SK-N-SH treated with all-trans-retinoic acid at 6 μM for 48 hours (cell line): ENCODE measurements around the gene KCNIP1.

Experiments
- ATAC-seq: fragments of 200-7000 bp; cut with Tn5 transposase; 3 replicates; pipeline ENCODE4 v1.9.1; 2020; ENCODE audit warnings: mild to moderate bottlenecking, moderate library complexity
- ARNTL ChIP-seq: fragments of 450-650 bp; formaldehyde crosslinking; IDR thresholded peaks from 2 replicates; pipeline ENCODE4 v1.5.0; 2020; ENCODE audit warnings: low read depth, mild to moderate bottlenecking, moderate library complexity, borderline replicate concordance
- BACH2 ChIP-seq: fragments of 250-450 bp; sonication (Bioruptor Pico); IDR thresholded peaks from 2 replicates; pipeline ENCODE4 v1.9.0; 2021; ENCODE audit warnings: mild to moderate bottlenecking, borderline replicate concordance
- CREB5 ChIP-seq: fragments of 250-450 bp; sonication (Bioruptor Pico); IDR thresholded peaks from 2 replicates; pipeline ENCODE4 v1.5.1; 2020; ENCODE audit warnings: low read depth, mild to moderate bottlenecking, moderate library complexity
- CSDC2 ChIP-seq: fragments of 250-450 bp; sonication (Bioruptor Pico); IDR thresholded peaks from 2 replicates; pipeline ENCODE4 v1.5.0; 2020; ENCODE audit warnings: mild to moderate bottlenecking, moderate library complexity
- CSRNP3 ChIP-seq: fragments of 250-450 bp; sonication (Bioruptor Pico); IDR thresholded peaks from 2 replicates; pipeline ENCODE4 v1.5.1; 2021; ENCODE audit warnings: mild to moderate bottlenecking, moderate library complexity
- ESRRG ChIP-seq: fragments of 250-450 bp; sonication (Bioruptor Pico); IDR thresholded peaks from 2 replicates; pipeline ENCODE4 v1.6.1; 2021; ENCODE audit warnings: mild to moderate bottlenecking
- GLIS3 ChIP-seq: fragments of 250-450 bp; sonication (Bioruptor Pico); IDR thresholded peaks from 2 replicates; pipeline ENCODE4 v1.5.0; 2020; ENCODE audit warnings: mild to moderate bottlenecking, moderate library complexity
- ISL1 ChIP-seq: fragments of 250-450 bp; sonication (Bioruptor Pico); IDR thresholded peaks from 2 replicates; pipeline ENCODE4 v2.1.2; 2022; ENCODE audit warnings: mild to moderate bottlenecking, moderate library complexity
- OSR1 ChIP-seq: fragments of 250-450 bp; sonication (Bioruptor Pico); IDR thresholded peaks from 2 replicates; pipeline ENCODE4 v1.8.0; 2022; ENCODE audit warnings: moderate library complexity, mild to moderate bottlenecking, inconsistent platforms
- PATZ1 ChIP-seq: fragments of 250-450 bp; sonication (Bioruptor Pico); IDR thresholded peaks from 2 replicates; pipeline ENCODE4 v1.8.0; 2020; ENCODE audit warnings: mild to moderate bottlenecking, moderate library complexity, borderline replicate concordance
- POU6F1 ChIP-seq: fragments of 250-450 bp; sonication (Bioruptor Pico); IDR thresholded peaks from 2 replicates; pipeline ENCODE4 v1.8.0; 2021; ENCODE audit warnings: low read depth, mild to moderate bottlenecking, moderate library complexity, borderline replicate concordance
- PPARA ChIP-seq: fragments of 250-450 bp; sonication (Bioruptor Pico); IDR thresholded peaks from 2 replicates; pipeline ENCODE4 v1.5.0; 2020; ENCODE audit warnings: mild to moderate bottlenecking, borderline replicate concordance
- RARB ChIP-seq: fragments of 250-450 bp; sonication (Bioruptor Pico); IDR thresholded peaks from 2 replicates; pipeline ENCODE4 v1.8.0; 2021; ENCODE audit warnings: mild to moderate bottlenecking, moderate library complexity
- SNAI2 ChIP-seq: fragments of 250-450 bp; sonication (Bioruptor Pico); IDR thresholded peaks from 2 replicates; pipeline ENCODE4 v1.5.0; 2020; ENCODE audit warnings: mild to moderate bottlenecking, moderate library complexity
- TCF4 ChIP-seq: fragments of 250-450 bp; sonication (Bioruptor Pico); IDR thresholded peaks from 2 replicates; pipeline ENCODE4 v1.8.0; 2021; ENCODE audit warnings: mild to moderate bottlenecking, moderate library complexity, borderline replicate concordance
- TOX ChIP-seq: fragments of 250-450 bp; sonication (Bioruptor Pico); IDR thresholded peaks from 2 replicates; pipeline ENCODE4 v1.8.0; 2021; ENCODE audit warnings: mild to moderate bottlenecking, moderate library complexity, borderline replicate concordance
- TSHZ2 ChIP-seq: fragments of 250-450 bp; sonication (Bioruptor Pico); IDR thresholded peaks from 2 replicates; pipeline ENCODE4 v1.5.0; 2020; ENCODE audit warnings: mild to moderate bottlenecking, moderate library complexity
- ZC3H10 ChIP-seq: fragments of 250-450 bp; sonication (Bioruptor Pico); IDR thresholded peaks from 2 replicates; pipeline ENCODE4 v1.5.1; 2021; ENCODE audit warnings: mild to moderate bottlenecking, moderate library complexity
- ZFP3 ChIP-seq: fragments of 250-450 bp; sonication (Bioruptor Pico); IDR thresholded peaks from 2 replicates; pipeline ENCODE4 v1.5.0; 2020; ENCODE audit warnings: mild to moderate bottlenecking, moderate library complexity
- ZFP30 ChIP-seq: fragments of 450-650 bp; formaldehyde crosslinking; IDR thresholded peaks from 2 replicates; pipeline ENCODE4 v1.5.0; 2022; ENCODE audit warnings: mild to moderate bottlenecking, moderate library complexity
- ZNF565 ChIP-seq: fragments of 450-650 bp; formaldehyde crosslinking; conservative IDR thresholded peaks from 2 replicates; pipeline ENCODE4 v1.5.0; 2020; ENCODE audit warnings: low read depth, mild to moderate bottlenecking, moderate library complexity
- ZNF70 ChIP-seq: fragments of 450-650 bp; formaldehyde crosslinking; IDR thresholded peaks from 2 replicates; pipeline ENCODE4 v1.5.0; 2020; ENCODE audit warnings: mild to moderate bottlenecking, moderate library complexity
- ZNF8 ChIP-seq: fragments of 450-650 bp; formaldehyde crosslinking; IDR thresholded peaks from 2 replicates; pipeline ENCODE4 v1.5.0; 2020; ENCODE audit warnings: mild to moderate bottlenecking, moderate library complexity

KCNIP1 gene

GRCh38 chr5:170504616-170505266 lies 921 bp downstream of the KCNIP1 start (continued):
- no peak for TF ChIP-seq OSR1 (CRISPR knock-in tag)
- no peak for TF ChIP-seq ZFP3 (CRISPR knock-in tag)

DNA sequence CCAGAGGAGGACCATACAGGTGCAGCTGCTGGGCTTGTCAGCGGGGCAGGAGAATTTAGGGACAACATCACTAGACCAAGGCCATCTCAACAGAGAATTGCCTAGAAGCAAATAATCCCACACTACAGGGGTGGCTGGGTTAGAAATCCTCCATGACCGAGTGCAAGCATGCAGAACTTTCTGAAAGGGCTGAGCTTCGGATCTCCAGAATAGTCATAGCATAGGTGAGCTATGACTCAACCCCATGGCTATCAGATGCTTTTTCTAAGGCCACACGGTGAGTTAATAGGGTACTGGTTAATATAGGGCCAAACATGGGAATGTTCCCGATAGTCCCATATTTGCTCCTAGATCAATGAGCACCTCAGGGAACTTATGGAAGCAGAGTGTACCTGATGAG lies 4.2 kb downstream of the KCNIP1 start:
- no peak for ATAC-seq
- no peak for TF ChIP-seq ZC3H10 (CRISPR knock-in tag)
- TF ChIP-seq TSHZ2 (CRISPR knock-in tag): no peak
- no peak for TF ChIP-seq POU6F1 (CRISPR knock-in tag)
- TF ChIP-seq CSDC2 (CRISPR knock-in tag): no peak
- TF ChIP-seq CREB5: no peak
- TF ChIP-seq ZFP30 (CRISPR knock-in tag): no peak
- TF ChIP-seq ZNF8 (CRISPR knock-in tag): no peak
- TF ChIP-seq TOX: no peak
- no peak for TF ChIP-seq PATZ1
- no peak for TF ChIP-seq ISL1 (CRISPR knock-in tag)
- no peak for TF ChIP-seq ZNF70
- no peak for TF ChIP-seq RARB (CRISPR knock-in tag)
- no peak for TF ChIP-seq ZFP3 (CRISPR knock-in tag)
- no peak for TF ChIP-seq SNAI2 (CRISPR knock-in tag)
- TF ChIP-seq OSR1 (CRISPR knock-in tag): no peak
- no peak for TF ChIP-seq ARNTL (CRISPR knock-in tag)
- TF ChIP-seq ESRRG (CRISPR knock-in tag): no peak
- TF ChIP-seq ZNF565 (CRISPR knock-in tag): no peak
- TF ChIP-seq TCF4 (CRISPR knock-in tag): no peak
- TF ChIP-seq CSRNP3: no peak

DNA sequence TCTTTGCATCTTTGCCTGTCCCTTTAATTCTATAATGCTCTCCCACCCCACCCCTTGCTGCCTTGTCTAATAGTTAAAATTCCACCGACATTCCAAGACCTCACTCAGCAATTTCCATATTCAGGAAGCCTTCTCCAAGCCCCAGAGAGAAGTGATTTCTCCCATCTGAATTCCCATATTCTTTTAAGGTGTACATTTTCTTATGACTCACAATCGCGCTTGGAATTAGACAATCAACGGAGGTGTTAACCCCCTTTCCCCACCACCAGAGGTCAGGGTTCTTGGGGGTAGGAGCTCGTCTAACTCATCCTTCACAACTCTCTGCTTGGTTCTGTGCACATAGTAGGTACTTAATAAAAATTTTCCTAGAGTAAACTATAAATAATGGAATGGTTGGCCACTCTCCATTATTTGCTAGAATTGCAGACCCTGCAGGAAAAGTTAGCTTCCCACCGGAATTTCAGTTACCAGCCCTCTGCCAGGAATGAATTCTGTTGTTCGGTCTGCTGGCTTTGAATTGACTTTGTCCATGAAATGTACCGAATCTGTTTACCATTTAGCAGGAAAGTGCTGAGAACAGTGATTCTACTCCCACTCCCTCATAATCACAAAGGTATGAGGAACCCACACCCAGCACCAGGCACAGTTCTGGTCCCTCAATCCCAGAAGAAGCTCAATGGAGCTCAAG lies 5.0 kb downstream of the KCNIP1 start:
- no peak for ATAC-seq
- TF ChIP-seq SNAI2 (CRISPR knock-in tag): no peak
- no peak for TF ChIP-seq ZFP3 (CRISPR knock-in tag)

GRCh38 chr5:170509348-170509660 lies 5.5 kb downstream of the KCNIP1 start:
- TF ChIP-seq BACH2 (CRISPR knock-in tag) (no peak), ZNF8 (CRISPR knock-in tag) (no peak), TCF4 (CRISPR knock-in tag) (no peak), ESRRG (CRISPR knock-in tag) (no peak), ZFP30 (CRISPR knock-in tag) (no peak), ZC3H10 (CRISPR knock-in tag) (no peak), ZNF70 (no peak), SNAI2 (CRISPR knock-in tag) (no peak), ISL1 (CRISPR knock-in tag) (no peak), OSR1 (CRISPR knock-in tag) (no peak), CSDC2 (CRISPR knock-in tag) (no peak), RARB (CRISPR knock-in tag) (no peak), CREB5 (no peak), ARNTL (CRISPR knock-in tag) (no peak), PPARA (CRISPR knock-in tag) (no peak), PATZ1 (no peak), GLIS3 (CRISPR knock-in tag) (no peak)

More at GRCh38 chr5:170509348-170509660, 5.5 kb downstream of the KCNIP1 start:
- no peak for ATAC-seq
